Stimulated activated CD4-positive, alpha-beta T cell treated with anti-CD3 and anti-CD28 coated beads, Interleukin-15, amount 100 ng/mL, for 1 hour (primary cell): Measurements from ENCODE around the gene CELA2A.
"Not testable (repeated sequence)": the region's sequence is repeated elsewhere in the genome, so short reads cannot be mapped to it uniquely, and the experiment has no call there.

ENCODE experiments used
- DNase-seq, 2 donors: peaks; one replicate each; pipeline ENCODE4 v3.0.0-alpha.2; 2020; ENCODE audit warnings: low read depth in 1 of 2, low spot score in 1 of 2

The CELA2A gene

GRCh38 chr1:15466955-15467625, 10.6 kb downstream of the CELA2A start:
- DNase-seq = not testable (repeated sequence)

DNA sequence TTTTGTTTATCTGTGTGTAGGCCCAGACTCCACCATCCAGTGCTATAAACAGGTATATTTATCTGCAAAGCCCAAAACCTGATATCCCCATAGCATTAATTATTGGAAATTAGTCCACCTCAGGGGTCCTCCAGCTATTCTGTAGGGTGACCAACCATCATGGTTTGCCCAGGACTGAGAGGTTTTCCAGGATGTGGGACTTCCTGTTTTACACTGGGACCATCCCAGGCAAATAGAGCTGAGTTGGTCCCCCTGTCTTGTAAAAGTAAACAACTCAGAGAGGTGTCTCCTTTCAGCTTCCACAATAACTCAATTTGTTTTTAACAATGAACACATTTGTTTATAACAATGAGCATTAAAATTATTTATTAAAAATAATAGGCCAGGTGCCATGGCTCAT, 11.6 kb downstream of the CELA2A start:
- no peak for DNase-seq

DNA sequence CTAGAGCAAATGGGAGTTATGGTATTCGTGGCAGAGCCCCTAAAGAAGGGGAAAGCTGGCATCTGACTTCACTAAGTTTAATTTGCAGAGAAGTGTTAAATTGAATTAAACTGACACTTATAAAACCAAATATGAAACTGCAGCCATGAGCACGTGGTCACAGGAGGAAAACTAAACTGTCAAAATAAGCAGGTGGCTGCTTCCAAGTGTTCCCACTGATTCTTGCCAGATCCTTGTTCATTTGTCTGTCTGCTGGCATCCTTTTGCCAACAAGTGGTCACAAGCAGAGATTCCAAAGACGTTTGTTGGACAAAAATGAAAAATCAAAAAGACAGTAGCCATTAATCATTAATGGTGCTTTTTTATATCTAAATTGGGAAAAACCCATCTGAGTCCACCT, 12.8 kb downstream of the CELA2A start:
- DNase-seq = no peak

- DNase-seq = not testable (repeated sequence)
These were observed 13.4 kb downstream of the CELA2A start for GRCh38 chr1:15469821-15470448.

DNA sequence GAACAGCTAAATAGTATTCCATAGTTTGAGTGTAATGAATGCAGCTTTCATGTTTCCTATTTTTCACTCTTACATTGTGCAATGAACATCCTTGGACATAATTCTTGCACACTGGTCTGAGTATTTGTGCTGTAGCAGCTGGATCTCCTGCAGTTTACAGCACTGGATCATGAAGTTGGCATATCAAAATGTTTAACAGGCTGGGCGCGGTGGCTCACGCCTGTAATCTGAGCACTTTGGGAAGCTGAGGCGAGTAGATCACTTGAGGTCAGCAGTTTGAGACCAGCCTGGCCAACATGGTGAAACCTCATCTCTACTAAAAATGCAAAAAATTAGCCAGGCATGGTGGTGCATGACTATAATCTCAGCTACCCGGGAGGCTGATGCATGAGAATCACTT, 14.5 kb downstream of the CELA2A start:
- not testable (repeated sequence) for DNase-seq

- DNase-seq = not testable (repeated sequence)
These were observed 15.2 kb downstream of the CELA2A start for GRCh38 chr1:15471723-15472122.

DNA sequence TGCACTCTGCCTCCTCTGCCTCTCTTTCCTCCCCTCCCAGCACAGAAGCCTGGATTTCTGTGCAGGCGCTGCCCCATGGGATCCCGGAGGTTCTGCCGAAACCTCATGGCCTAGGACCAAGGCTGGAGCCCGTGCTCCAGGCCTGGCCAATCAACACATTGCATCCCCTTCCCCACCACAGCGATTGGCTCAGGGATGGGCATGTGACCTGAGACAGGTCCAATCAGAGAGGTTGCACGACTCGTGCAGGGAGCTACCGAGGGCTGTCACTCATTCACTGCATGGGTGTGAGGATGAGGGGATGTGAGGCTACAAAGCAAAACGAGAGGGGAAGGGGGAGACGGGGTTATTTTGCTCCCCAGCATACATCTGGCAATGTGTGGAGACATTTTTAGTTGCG, 16.1 kb downstream of the CELA2A start:
- DNase-seq = no peak

- DNase-seq = no peak
These were observed 19.3 kb downstream of the CELA2A start, which contains the start of gene CELA2B for GRCh38 chr1:15475752-15476314. TSS of gene CELA2B (plus strand) at chr1:15476104. CDS start at chr1:15476126, 22 bp downstream.

DNA sequence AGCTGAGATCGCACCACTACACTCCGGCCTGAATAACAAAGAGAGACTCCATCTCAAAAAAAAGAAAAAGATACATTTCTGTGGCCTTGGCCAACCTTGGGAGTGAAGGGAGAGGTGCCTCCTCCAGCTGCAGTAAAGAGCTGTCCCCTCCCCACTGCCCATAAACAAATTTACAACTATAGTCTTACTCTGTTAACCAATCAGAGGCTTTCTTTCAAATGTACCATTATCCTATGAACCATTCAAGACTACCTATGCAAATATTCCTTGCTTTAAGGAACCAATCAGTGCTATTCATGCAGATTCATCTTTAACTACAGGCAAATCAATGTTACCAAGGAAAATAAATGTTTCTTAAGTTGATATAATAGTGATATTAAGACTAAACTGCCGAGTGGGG, 20.4 kb downstream of the CELA2A start:
- DNase-seq = no peak

GRCh38 chr1:15477646-15478212, 21.2 kb downstream of the CELA2A start:
- DNase-seq = no peak

DNA sequence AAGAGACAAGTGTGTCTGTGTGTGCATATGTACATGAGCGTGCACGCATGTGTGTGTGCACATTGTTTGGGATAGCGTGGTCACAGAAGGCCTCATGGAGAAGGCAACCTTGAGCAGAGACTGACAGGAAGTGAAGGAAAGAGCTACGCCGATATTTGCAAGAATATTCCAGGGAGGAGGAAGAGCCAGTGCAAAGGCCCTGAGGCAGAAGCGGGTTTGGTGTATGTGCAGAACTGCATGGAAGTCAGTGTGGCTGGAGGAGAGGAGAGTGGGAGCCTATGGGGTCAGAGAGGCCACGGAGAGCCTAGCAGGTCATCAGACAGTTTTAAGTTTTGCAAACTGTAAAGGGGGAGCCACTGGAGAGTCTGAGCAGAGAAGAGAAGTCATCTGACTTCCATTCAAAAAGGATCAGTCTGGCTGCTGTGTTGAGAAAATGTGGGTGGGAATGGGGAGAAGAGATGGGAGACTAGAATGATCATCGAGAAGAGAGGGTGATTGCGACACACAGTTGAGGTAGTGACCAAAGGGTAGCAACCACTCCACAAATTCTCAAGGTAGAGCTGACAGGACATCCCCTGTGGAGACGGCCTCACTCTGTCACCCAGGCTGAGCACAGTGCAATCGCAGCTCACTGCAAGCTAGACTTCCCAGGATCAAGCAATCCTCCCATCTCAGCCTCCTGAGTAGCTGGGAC, 23.3 kb downstream of the CELA2A start:
- no peak for DNase-seq

GRCh38 chr1:15482455-15482854, 25.9 kb downstream of the CELA2A start:
- not testable (repeated sequence) for DNase-seq

- not testable (repeated sequence) for DNase-seq
These were observed 26.5 kb downstream of the CELA2A start for GRCh38 chr1:15482983-15483543.

GRCh38 chr1:15483971-15484370, 27.4 kb downstream of the CELA2A start:
- no peak for DNase-seq

- DNase-seq = not testable (repeated sequence)
These were observed 27.9 kb downstream of the CELA2A start for GRCh38 chr1:15484443-15484842.

DNA sequence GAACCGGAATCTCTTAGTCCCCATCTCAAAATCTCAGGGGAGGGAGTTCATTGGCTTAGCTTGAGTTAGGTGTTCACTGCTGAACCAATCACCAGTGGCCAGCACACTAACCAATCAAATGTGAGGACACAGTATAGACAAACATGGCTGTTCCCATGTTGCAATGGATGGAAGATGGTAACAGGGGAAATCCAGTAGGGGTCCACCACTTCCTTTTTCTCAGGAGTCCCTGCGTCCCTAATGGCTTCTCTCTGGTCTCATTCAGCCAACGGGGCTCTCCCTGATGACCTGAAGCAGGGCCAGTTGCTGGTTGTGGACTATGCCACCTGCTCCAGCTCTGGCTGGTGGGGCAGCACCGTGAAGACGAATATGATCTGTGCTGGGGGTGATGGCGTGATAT, 29.1 kb downstream of the CELA2A start:
- DNase-seq = no peak

- not testable (repeated sequence) for DNase-seq
These were observed 30.5 kb downstream of the CELA2A start for GRCh38 chr1:15486844-15487610.

DNA sequence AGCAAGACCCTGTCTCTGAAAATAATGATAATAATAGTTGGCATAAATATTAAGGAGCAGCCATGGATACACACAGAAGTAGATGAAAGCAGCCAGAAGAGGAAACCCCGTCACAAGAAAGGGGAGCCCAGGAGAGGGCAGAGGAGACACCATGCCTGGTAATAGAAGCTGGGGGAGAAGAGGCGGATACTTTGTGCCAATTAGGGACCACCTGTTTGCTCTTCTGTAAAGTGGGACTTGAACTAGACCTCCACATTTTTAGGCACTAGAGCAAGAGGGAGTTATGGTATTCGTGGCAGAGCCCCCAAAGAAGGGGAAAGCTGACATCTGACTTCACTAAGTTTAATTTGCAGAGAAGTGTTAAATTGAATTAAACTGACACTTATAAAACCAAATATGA, 31.8 kb downstream of the CELA2A start:
- no peak for DNase-seq

- no peak for DNase-seq
These were observed 32.7 kb downstream of the CELA2A start for GRCh38 chr1:15489052-15489736.

DNA sequence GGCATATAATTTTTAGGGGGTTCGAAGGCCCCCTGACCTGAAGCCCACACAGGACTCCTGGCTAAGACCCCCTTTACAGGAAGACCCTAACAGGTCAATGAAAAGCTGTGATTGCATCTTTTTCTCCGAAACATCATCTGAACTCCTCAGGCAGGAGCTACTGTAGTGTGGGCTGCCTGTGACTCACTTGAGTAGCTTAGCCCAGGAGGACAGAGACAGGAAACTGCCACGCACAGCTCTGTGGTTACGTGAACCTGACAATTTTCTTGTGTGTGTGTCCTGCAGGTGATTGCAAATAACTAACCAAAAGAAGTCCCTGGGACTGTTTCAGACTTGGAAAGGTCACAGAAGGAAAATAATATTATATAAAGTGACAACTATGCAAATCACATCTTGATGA, 34.5 kb downstream of the CELA2A start:
- DNase-seq = not testable (repeated sequence)
